Mesothelial cell of epicardium (in vitro differentiated cells): Measurements from ENCODE around the gene PPM1J. TPM values are rescaled to one million over a fixed set of nuclear protein-coding genes. Genes with fewer than 3 reads are reported as not detected.

Source experiments
- DNase-seq, 2 experiments: peaks; one replicate each; pipeline ENCODE4 v3.0.0; 2021; ENCODE audit warnings: low spot score in 2 of 2; ENCODE audit not compliant: unreplicated experiment in 2 of 2
- H3K27ac Mint-ChIP-seq: 2 replicates; pipeline ENCODE4 v1.8.0; 2021; ENCODE audit warnings: mixed read lengths
- H3K27me3 Mint-ChIP-seq: 2 replicates; pipeline ENCODE4 v1.8.0; 2021; ENCODE audit warnings: low read depth, mixed read lengths
- H3K36me3 Mint-ChIP-seq: 2 replicates; pipeline ENCODE4 v1.8.0; 2021; ENCODE audit warnings: mixed read lengths
- H3K4me1 Mint-ChIP-seq: 2 replicates; pipeline ENCODE4 v1.8.0; 2021; ENCODE audit warnings: mixed read lengths
- H3K4me3 Mint-ChIP-seq: 2 replicates; pipeline ENCODE4 v1.8.0; 2021; ENCODE audit warnings: mild to moderate bottlenecking, moderate library complexity, mixed read lengths
- H3K9me3 Mint-ChIP-seq: 2 replicates; pipeline ENCODE4 v1.8.0; 2021; ENCODE audit warnings: mixed read lengths
- CTCF ChIP-seq: fragments of 200-600 bp; sonication (generic); IDR thresholded peaks from one replicate; pipeline ENCODE4 v1.5.0; 2021; ENCODE audit warnings: antibody characterized with exemption; ENCODE audit not compliant: unreplicated experiment
- total RNA-seq: library from RNA; stranded (reverse); gene quantifications from 3 replicates; pipeline ENCODE4 v1.2.1, GENCODE V29; 2021

The PPM1J gene
- total RNA-seq, 1 donor from 2014 or later = 4.3 TPM

- Mint-ChIP-seq H3K27me3 (no peaks in the 10 kb centered on the region), H3K9me3 (peaks cover 4% of the 10 kb centered on the region), H3K27ac (peak overlapping the region; percentile 97), H3K4me3 (peak overlapping the region; percentile 95), H3K4me1 (peaks cover 34% of the 10 kb centered on the region), H3K36me3 (peaks cover 16% of the 10 kb centered on the region)
- peak; percentile 52 to 74 for DNase-seq
- no peak for TF ChIP-seq CTCF
Measured at GRCh38 chr1:112674986-112675727, 40.0 kb downstream of the PPM1J start.

- no peaks in the 10 kb centered on the region for H3K9me3 Mint-ChIP-seq
- H3K27me3 Mint-ChIP-seq = no peaks in the 10 kb centered on the region
- H3K4me3 Mint-ChIP-seq = peak within 1 kb of the TSS; percentile 95
- H3K4me1 Mint-ChIP-seq = peaks cover 34% of the 10 kb centered on the region
- peak within 1 kb of the TSS; percentile 97 for H3K27ac Mint-ChIP-seq
- peaks cover 19% of the 10 kb centered on the region for H3K36me3 Mint-ChIP-seq
- TF ChIP-seq CTCF = no peak
- DNase-seq = peak in 1 of 2 experiments; percentile 66
Measured at GRCh38 chr1:112674440-112674985, 40.6 kb downstream of the PPM1J start, which contains the start of gene MOV10. MOV10 (plus strand) TSS chr1:112674659; CDS start chr1:112674913, 254 bp downstream.

GRCh38 chr1:112673592-112674439 lies 41.3 kb downstream of the PPM1J start:
- no peaks in the 10 kb centered on the region for H3K9me3 Mint-ChIP-seq
- peaks cover 26% of the 10 kb centered on the region for H3K36me3 Mint-ChIP-seq
- peak overlapping the region; percentile 95 for H3K4me3 Mint-ChIP-seq
- DNase-seq = no peak
- peak overlapping the region; percentile 97 for H3K27ac Mint-ChIP-seq
- peak; percentile 30 for TF ChIP-seq CTCF
- peaks cover 34% of the 10 kb centered on the region for H3K4me1 Mint-ChIP-seq
- no peaks in the 10 kb centered on the region for H3K27me3 Mint-ChIP-seq

- no peaks in the 10 kb centered on the region for H3K9me3 Mint-ChIP-seq
- H3K27me3 Mint-ChIP-seq = no peaks in the 10 kb centered on the region
- peaks cover 34% of the 10 kb centered on the region for H3K4me1 Mint-ChIP-seq
- DNase-seq = no peak
- no peak for TF ChIP-seq CTCF
- no peak overlapping the region for H3K27ac Mint-ChIP-seq
- peaks cover 29% of the 10 kb centered on the region for H3K36me3 Mint-ChIP-seq
- no peak overlapping the region for H3K4me3 Mint-ChIP-seq
Measured at GRCh38 chr1:112672842-112673241, 42.3 kb downstream of the PPM1J start.

GRCh38 chr1:112672009-112672408 lies 43.1 kb downstream of the PPM1J start:
- TF ChIP-seq CTCF = no peak
- DNase-seq = no peak
- H3K4me1 Mint-ChIP-seq = peaks cover 33% of the 10 kb centered on the region
- no peaks in the 10 kb centered on the region for H3K27me3 Mint-ChIP-seq
- peak overlapping the region; percentile 32 for H3K27ac Mint-ChIP-seq
- no peak overlapping the region for H3K4me3 Mint-ChIP-seq
- H3K9me3 Mint-ChIP-seq = no peaks in the 10 kb centered on the region
- peaks cover 34% of the 10 kb centered on the region for H3K36me3 Mint-ChIP-seq
